HG02571 (cell line): ENCODE results near the gene CLEC3A.
"Not testable (repeated sequence)": the region's sequence is repeated elsewhere in the genome, so short reads cannot be mapped to it uniquely, and the experiment has no call there.

Experiments used
- ATAC-seq: cut with Tn5 transposase; IDR thresholded peaks from one replicate; pipeline ENCODE4 v1.9.1; 2021; ENCODE audit warnings: mild to moderate bottlenecking, moderate library complexity; ENCODE audit not compliant: unreplicated experiment

CLEC3A gene, protein sequence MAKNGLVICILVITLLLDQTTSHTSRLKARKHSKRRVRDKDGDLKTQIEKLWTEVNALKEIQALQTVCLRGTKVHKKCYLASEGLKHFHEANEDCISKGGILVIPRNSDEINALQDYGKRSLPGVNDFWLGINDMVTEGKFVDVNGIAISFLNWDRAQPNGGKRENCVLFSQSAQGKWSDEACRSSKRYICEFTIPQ

GRCh38 chr16:78022347-78023060, at the start of gene CLEC3A:
TSS of gene CLEC3A (plus strand) at chr16:78022548. CDS start at chr16:78022627, 79 bp downstream.
- no peak for ATAC-seq

GRCh38 chr16:77974883-77975282, 47.5 kb upstream of the CLEC3A start:
- no peak for ATAC-seq

GRCh38 chr16:77975942-77976341, 46.4 kb upstream of the CLEC3A start:
- no peak for ATAC-seq

- ATAC-seq, result no peak
Measured at GRCh38 chr16:77977339-77977738, 45.0 kb upstream of the CLEC3A start.

DNA sequence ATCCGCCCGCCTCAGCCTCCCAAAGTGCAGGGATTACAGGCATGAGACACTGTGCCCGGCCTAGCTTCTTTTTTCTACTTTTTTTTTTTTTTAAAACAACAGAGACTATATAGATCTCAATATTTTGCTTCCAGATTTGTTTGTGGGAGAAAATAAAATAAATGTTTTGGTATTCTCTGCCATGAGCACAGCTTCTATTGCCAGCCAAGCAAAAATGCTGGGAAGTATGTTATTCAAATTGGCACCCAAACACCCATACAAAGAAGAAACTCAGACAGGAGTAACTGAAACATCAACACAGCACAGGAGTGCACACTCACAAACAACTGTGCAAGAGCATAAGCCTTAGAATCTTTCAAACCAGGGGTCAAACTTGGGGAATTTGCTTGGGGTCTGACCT, 37.2 kb upstream of the CLEC3A start:
- no peak for ATAC-seq

DNA sequence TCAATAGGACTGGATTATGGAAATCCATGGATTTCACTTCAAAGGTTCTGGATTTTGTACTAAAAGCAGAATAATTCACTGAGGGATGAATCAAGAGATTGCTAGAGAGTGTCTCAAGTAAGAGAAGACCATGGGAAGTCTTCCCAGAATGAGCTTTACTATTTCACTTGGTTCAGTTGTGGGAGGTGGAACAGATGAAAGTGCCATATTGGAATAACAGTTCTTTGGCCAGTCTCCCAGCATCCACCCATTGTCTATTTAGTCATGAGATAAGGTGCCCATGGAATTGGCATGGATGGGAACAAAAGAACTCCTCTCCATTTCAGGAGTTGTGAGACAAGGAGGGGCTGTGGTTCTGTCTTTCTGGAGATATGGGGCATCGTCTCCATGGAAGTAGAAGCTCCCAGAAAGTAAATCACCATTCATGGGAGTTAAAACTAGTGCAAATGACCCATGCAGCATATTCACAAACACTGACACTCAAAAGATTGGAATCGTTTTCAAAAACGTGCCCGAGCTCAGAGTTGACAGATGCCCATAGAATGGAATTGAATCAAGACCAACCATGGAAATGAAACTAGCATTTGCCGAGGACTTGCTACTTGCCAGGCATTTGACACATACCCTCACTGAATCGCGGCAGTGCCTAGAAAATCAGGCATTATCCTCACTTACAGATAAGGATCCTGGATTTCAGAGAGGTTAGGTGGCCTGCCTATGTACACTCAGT, 36.2 kb upstream of the CLEC3A start:
- no peak for ATAC-seq

DNA sequence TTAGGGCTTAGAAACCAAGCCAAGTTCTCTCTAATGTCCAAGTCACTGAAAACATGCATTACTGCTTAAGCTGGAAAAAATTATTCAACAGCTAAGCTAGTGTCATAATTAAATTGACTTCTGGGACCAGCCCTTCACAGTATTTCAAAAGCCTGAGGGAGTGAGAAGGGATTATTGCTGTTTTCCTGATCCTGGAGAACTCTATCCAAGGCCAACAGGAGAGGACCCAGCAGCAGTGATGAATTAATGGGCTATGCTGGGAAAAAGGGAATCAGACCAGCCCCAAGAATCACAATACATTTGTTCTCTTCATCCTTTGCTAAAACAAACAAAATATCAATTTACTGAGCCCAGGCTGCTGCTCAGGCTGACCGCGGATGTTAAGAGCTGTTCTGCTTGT, 34.5 kb upstream of the CLEC3A start:
- ATAC-seq, result no peak

- no peak for ATAC-seq
Measured at GRCh38 chr16:77989846-77990245, 32.5 kb upstream of the CLEC3A start.

- ATAC-seq, result no peak
Measured at GRCh38 chr16:77991701-77992100, 30.6 kb upstream of the CLEC3A start.

DNA sequence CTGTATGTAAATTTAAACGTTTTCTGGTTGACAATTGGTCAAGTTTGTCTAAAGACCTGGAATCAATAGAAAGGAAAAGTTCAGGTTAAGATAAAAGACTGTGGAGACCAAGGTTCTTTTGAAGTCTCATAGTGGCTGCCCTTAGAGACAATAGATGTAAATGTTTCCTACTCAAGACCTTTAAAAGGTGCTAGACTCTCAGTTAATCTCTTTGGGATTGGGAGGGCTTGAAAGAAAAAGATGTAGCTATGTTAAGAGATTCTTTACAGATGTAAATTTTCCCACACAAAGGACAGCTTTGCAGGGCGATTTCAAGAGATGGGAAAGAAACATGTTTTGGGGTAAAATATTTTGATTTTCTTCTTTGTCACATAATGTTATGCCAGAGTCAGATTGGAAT, 30.0 kb upstream of the CLEC3A start:
- not testable (repeated sequence) for ATAC-seq

GRCh38 chr16:77993111-77993985, 29.0 kb upstream of the CLEC3A start:
- ATAC-seq, result no peak

DNA sequence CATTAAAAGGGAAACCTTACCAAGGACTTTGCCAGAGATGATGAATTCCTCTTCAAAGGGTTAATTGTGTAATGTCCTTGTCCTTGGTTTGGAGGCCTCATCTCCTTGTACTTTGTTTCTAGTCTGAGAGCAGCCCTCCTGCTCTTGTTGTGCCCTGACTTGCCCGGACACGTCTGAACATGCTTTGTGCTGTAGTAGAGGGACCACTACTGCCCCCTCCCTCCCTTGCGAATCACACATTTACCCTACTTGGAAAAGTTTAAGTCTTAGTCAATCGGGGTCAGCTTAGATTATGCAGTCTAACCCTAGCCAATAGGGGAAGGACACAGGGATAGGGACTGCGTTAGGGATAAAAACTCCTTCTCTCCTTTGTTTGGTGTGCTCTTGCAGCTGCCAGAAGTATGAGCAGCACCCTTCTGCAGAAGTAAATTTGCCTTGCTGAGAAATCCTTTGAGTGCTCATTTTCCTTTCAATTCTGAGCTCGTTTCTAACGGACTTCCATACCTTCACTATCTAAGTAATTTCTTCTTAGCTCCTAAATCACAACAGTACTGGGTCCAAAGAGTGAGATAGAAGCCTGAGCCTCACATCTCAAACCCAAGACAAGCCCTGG, 26.4 kb upstream of the CLEC3A start:
- ATAC-seq, result no peak

GRCh38 chr16:77998350-77999023, 23.9 kb upstream of the CLEC3A start:
- ATAC-seq, result no peak

GRCh38 chr16:78001451-78002025, 20.8 kb upstream of the CLEC3A start:
- no peak for ATAC-seq

GRCh38 chr16:78002915-78003538, 19.3 kb upstream of the CLEC3A start:
- peak; percentile 94 for ATAC-seq

GRCh38 chr16:78004517-78004916, 17.8 kb upstream of the CLEC3A start:
- no peak for ATAC-seq

GRCh38 chr16:78005881-78006280, 16.5 kb upstream of the CLEC3A start:
- ATAC-seq, result no peak

- no peak for ATAC-seq
Measured at GRCh38 chr16:78007121-78007520, 15.2 kb upstream of the CLEC3A start.

DNA sequence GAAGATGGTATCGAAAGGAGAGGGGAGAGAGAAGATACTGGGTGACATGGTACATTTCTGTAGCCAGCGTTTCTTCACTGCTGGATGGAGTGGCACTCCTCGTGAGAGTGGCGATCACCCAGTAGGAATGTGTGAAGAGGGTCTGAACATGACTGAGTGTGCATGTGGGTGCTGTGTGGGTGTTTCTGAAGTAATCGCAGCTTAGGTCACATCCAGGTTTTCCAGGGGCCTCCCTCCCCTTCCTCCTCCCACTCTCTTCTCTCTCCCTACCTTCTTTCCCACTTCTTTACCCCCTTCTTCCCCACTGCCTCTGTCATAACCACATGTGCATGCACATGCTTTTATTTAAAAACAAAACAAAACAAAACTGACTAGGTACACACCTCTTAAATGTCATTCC, 1.8 kb downstream of the CLEC3A start:
- no peak for ATAC-seq
